ENCODE results near the gene LITAF.
"Not testable (repeated sequence)": the region's sequence is repeated elsewhere in the genome, so short reads cannot be mapped to it uniquely, and the experiment has no call there.

Gene LITAF

DNA sequence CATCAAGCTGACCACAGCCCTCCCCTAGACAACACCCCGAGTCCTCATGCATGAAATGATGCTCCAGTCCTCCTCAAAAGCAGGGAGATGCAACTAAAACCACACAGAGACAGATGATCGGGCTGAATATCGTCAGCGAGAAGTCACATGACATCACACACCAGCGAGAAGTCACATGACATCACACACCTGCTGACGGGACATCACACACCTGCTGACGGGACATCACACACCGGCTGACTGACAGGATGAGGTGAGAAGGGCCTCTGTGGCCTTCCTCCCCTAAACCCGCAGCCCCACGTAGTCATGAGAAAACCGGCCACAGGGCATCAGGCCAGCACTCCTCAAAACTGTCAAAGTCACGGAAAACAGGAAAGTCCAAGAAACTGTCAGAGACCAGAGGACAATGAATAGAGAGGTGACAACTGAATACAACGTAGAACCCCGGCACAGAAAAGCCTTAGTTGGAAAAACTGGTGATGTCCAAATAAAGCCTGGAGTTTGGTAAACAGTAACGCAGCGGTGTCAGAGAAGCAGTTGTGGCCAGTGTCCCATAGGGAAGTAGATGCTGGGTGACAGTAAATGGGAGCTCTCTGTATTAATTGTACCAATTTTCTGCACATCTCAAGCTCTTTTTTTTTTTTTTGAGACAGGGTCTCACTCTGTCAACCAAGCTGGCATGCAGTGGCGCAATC lies 14.3 kb downstream of the LITAF start:
- no peak for DNase-seq (ENCODE audit: low spot score)

DNA sequence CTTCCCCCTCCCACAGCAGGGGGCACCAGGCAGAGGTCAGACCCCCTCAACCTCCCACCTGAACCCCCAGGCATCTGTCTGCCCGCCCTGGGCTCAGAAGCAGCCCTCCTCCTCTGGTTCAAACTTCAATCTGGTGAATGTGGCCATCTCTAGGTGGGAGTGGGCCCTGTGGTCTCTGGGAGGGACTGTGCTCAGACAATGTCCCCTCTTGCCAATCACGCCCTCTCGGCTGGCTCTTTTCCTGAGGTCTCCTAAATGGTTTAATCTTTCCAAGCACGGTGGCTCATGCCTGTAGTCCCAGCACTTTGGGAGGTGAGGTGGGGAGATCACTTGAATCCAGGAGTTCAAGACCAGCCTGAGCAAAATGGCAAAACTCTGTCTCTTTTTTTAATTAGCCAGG lies 15.2 kb downstream of the LITAF start:
- DNase-seq (ENCODE audit: low spot score): no peak

DNA sequence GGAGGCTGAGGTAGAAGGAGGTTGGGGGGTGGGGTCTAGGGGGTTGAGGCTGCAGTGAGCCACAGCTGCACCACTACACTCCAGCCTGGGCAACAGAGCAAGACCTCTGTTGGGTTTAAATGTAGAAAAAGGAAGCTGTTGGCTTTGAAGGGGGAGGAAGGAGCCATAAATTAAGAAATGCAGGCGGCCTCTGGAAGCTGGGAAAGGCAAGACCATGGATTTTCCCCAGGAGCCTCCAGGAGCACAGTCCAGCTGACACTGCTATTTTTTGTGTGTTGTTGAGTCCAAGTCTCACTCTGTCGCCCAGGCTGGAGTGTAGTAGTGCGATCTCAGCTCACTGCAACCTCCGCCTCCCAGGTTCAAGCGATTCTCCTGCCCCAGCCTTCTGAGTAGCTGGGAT lies 15.9 kb downstream of the LITAF start:
- DNase-seq (ENCODE audit: low spot score): no peak

DNA sequence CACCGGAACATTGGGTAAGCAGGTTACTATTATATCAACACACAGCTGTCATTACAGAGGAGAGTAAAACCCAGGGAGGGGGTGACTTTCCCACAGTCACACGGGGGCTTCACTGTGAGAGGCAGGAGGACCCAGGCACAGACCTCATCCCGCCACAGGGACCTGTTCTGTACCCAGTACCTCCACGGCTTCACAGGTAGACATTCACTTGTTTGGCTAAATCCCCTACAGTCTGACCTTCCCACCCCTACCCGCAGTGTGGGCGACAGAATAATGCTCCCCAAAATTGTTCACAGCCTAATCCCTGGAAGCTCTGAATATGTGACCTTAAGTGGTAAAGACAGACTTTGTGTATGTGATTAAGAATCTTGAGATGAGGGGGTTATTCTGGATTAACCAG lies 16.5 kb downstream of the LITAF start:
- DNase-seq (ENCODE audit: low spot score): no peak

DNA sequence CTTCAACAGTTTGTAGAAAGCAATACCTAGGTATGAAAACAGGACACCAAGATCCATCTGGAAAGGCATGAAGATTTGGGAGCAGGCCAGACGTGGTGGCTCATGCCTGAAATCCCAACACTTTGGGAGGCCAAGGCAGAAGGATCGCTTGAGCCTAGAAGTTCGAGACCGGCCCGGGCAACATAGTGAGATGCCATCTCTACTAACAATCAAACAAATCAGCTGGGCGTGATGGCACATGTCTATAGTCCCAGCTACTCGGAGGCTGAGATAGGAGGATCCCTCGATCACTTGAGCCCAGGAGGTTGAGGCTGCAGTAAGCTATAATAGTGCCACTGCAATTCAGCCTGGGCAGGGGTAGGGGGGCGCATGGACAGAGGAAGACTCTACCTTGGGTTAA lies 20.3 kb downstream of the LITAF start:
- DNase-seq (ENCODE audit: low spot score): no peak

DNA sequence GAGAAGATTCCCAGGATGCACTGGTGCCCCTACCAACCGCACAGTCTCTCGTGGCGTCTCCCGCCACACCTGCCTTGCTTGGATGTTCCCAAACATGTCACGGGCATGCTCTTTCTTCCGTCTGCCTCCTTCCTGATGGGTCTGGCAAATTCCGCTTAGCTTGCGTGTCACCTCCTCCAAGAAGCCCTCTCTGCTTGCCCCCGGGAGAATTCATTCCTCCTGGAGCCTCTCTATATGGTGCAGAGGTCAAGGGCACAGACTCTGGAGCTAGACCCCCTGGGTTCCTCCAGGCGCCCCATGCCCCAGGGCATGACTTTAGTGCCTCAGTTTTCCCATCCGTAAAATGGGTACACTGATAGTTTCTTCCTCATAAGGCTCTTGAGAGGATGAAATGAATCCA lies 21.1 kb downstream of the LITAF start:
- no peak for DNase-seq (ENCODE audit: low spot score)

DNA sequence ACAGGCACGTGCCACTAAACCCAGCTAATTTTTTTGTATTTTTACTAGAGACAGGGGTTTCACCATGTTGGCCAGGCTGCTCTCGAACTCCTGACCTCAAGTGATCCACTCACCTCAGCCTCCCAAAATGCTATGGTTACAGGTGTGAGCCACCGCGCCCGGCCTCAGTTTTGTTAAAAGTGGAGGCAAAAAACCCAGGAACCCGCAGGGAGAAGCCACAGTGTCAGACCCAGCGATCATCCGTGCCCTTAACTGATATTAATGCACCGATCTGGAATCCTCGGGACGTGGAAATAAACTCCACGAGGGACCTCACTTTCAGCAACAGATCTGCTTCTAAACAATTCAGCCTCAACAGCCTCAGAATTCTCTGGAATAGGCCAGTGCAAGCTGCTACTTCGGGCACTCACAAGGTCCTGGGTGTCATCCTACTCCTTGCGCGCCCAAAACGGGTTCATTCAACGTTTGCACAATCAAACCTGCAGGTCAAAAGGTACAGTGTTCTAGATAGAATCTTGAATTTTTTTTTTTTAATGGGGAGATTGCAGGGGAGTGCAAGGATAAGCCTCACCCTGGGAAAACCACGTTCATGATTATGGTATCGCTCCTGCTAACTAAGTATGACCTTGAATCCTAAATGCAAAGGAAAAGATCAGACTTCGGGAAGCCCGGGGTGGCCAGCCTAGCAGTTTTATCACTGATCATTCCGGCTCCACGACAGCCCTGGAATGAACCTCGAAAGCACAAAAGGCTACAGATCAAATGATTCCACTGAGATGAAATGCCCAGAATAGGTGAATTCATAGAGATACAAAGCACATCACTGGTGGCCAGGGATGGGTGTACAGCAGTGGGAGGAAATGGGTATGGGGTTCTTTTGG lies 22.4 kb downstream of the LITAF start:
- DNase-seq (ENCODE audit: low spot score): no peak

DNA sequence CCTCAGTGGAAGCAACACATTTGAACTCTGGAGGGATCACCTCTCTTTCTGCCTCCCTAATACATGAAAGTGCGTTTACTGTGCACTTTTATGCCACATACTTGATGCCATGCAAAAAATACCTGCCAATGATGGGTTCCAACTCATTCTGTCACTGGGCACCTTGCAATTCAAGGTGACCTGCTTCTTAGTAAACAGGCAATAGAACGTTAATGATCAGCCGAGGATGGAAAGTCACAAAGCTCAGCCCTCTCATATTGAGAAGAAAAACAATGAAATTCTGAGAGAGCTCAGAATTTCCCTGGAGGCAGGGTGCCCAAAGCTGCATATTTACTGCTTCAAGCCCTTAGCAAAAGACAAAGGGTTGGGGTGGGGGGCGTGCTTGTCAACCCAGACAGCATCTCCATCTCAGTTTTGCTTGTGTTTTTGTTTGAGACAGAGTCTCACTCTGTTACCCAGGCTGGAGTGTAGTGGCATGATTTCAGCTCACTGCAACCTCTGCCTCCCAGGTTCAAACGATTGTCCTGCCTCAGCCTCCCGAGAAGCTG lies 23.2 kb downstream of the LITAF start:
- no peak for DNase-seq (ENCODE audit: low spot score)

DNA sequence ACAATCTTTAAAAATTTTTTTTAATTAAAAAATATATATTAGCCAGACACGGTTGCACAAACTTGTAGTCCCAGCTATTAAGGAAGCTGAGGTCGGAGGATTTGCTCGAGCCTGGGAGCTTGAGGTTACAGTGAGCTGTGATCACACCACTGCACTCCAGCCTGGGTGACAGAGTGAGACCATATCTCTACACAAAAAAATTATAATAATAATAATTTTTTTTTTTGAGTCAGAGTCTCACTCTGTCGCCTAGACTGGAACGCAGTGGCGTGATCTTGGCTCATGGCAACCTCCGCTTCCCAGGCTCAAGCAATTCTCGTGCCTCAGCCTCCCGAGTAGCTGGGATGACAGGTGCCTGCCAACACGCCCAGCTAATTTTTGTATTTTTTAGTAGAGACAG lies 23.8 kb downstream of the LITAF start:
- no peak for DNase-seq (ENCODE audit: low spot score)

DNA sequence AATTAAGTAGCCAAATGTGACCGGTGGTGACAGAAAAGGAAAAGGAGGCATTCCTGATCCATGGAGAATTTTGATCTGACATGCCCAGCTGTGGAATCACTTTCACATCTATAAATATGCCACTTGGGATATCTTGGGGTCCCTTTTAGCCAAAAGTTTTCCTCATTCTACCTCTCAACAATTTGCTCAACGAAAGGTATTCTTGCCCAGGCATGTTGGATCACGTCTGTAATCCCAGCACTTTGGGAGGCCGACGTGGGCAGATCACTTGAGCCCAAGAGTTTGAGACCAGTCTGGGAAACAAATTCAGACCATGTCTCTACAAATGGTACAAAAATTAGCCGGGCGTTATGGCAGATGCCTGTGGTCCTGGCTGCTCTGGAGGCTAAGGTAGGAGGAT lies 24.3 kb downstream of the LITAF start:
- no peak for DNase-seq (ENCODE audit: low spot score)

DNA sequence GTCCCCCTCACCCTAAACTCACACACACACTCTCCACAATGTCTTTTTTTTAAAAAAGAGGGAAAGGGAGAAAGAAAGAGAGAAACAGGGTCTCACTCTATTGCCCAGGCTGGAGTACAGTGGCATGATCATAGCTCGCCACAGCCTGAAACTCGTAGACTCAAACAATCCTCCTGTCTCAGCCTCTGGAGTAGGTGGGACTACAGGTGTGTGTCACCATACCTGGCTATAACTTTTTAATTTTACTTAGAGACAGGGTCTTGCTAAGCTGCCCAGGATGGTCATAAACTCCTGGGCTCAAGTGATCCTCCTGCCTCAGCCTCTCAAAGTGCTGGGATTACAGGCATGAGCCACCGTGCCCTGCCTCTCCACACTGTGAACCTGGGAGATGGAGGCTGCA lies 24.9 kb downstream of the LITAF start:
- DNase-seq (ENCODE audit: low spot score): no peak

DNA sequence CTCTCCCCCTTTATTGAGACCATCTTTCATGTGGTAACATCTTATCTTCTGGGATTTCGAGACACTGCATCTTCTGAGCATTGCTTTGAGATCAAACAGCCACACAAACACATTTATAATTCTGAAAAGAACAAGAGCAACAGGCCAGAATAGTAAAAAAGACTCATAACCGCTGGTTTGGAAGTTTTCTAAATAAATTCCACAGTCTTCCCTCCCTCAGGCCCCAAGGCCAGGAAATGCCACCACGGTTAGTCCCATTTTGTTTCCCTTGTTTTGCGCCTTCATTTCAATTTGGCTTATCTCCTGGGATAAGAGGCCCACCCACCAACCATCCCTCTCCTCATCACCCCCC lies 25.3 kb downstream of the LITAF start:
- no peak for DNase-seq (ENCODE audit: low spot score)

DNA sequence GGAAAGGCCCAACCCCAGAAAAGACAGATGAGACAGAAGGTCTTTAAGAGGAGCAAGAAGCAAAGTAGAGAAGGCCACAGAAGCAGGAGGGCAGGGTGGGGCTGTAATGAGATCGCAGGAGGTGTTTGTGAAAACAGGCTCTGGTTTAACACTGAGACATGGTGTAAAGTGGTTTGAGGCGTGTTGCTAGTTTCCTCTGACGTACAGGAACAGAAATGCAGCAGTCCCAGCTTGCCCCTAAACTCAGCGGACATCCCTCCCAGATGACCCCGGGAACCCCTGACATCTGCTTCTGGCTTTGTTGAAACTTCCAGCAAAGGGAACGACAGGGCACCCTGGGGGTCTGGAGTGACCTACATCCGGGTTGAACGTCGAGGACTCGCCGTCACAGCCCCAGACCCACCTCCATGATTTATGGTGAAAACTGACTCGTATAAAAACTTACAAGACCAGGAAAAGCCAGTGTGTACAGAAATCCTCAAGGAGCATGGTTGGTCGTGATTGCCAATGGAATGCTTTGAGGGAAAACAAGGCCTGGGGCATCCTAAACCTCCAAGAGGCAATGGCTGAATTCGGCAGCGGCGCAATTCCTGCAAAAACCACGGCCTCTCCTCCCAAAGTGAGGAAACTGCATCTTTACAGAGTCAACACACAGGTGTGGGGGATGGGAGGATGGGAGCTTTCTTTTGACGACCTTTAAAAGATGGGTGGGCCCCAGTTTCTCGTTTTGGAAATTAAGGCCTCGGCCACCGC lies 25.8 kb downstream of the LITAF start:
- no peak for DNase-seq (ENCODE audit: low spot score)

DNA sequence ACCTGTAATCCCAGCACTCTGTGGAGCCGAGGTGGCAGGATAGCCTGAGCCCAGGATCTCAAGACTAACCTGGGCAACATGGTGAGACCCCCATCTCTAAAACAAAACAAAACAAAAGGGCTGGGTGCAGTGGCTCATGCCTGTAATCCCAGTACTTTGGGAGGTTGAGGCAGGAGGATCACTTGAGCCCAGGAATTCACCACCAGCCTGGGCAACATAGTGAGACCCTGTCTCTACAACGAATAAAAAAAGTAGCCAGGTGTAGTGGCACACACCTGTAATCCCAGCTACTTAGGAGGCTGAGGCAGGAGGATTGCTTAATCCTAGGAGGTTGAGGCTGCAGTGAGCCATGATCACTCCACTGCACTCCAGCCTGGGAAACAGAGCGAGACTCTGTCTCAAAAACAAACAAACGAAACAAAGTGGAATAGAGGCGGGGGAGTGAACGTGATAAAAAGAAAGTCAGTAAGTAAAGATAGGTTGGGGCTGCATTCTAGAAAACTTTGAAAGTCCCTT lies 28.4 kb downstream of the LITAF start:
- not testable (repeated sequence) for DNase-seq (ENCODE audit: low spot score)

DNA sequence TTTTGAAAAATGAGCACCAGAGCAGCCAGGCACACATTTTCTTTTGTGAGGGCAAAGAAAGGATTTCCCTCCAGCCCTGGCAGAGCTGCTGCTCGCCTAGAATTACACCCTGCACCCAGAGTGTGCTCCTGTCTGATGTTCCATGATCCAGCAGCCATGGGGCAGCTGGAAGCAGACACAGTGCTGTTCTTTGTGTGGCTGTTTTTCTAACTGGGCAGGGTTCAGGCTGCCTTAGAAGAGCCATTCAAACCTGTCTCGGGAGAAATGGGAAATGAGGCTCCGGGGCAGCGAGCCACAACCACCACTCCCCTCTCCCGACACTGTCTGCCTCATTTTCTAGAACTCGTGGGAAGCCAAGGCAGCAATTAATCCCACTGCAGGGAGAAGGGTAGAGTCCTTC lies 28.9 kb downstream of the LITAF start:
- DNase-seq (ENCODE audit: low spot score): no peak

DNA sequence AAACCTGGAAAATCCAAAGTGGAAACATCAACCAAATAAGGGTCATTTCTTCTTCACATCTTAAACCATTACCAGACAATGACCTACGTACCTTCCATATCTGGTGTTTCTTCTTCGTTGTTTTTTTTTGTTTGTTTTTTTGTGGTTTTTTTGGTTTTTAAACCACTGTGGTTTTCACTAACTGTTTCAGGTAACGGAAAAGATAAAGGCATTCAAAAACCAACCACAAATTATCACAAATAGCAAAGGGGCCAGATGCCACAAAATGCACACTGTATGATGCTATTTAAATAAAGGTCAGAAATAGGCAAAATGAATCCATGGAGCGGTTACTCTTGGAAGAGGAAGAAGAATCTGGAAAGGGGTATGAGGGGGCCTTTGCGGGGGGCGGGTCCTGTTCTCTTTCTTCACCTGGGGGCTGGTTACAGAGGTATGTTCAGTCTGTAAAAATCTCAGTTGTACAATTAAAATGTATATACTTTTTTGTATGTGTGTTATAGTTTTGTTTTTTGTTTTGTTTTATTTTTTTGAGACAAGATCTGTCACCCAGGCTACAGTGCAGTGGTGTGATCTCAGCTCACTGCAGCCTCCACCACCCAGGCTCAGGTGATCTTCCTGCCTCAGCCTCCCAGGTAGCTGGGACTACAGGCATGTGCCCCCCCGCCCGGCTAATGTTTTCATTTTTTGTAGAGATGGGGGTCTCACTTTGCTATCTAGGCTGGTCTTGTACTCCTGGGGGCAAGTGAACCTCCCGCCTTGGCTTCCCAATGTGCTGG lies 29.6 kb downstream of the LITAF start:
- no peak for DNase-seq (ENCODE audit: low spot score)

DNA sequence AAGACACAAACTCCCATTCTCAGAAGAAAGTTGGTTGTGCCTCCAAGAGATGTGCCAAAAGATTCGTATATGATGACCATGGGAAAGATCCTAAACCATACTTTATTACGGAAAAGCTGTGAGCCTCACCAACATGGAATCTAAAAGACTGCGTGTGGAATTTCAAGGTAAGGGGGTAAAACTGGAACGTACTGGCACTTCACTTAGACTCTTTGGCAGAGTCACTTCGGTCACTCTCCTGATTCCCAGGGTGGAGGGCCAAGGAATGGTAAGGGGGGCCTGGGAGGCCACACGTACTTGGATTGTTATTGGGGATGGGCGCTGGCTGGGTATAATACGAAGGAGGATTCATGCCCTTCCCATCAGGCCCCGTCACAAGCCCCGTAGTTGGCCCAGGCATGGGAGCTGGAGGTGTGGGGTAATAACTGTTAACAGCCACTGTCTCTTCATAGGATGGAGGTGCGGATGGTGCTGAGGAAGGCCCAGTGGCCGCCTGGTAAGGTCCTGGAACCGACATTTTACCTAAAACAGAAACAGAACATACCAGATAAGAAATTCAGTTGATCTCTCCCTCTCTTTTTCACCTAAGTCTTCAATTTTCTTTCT lies 30.4 kb downstream of the LITAF start:
- no peak for DNase-seq (ENCODE audit: low spot score)

DNA sequence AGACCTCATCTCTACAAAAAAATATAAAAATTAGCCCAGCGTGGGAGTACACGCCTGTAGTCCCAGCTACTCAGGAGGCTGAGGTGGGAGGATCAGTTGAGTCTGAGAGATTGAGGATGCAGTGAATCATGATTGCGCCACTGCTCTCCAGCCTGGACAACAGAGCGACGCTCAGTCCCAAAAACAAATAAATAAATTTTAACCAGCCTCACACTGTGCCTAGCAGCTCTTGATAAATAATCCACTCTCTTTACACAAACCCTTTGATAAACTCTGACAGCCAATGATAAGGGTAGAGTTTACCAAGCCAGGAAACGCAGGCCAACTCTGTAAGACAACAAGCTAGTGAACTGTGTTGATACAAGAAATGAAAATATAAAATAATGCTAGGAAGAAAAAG lies 32.7 kb downstream of the LITAF start:
- no peak for DNase-seq (ENCODE audit: low spot score)

DNA sequence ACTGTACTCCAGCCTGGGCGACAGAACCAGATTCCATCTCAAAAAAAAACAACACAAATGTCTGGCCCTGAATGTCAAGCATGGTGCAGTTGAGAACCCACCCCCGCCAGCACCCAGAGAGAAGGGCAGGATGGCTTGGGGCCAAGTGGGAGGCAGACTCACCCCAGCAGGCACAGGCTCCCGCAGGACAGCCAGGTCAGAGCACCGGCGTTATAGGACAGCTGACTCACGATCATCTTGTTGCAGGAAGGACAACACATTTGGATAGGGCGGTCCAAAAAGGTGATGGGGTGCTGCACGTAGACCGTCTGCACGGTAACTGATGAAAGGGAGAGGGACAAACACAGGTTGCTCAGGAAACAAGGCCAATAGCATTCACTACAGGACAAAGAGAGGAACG lies 33.3 kb downstream of the LITAF start:
- DNase-seq (ENCODE audit: low spot score): no peak

DNA sequence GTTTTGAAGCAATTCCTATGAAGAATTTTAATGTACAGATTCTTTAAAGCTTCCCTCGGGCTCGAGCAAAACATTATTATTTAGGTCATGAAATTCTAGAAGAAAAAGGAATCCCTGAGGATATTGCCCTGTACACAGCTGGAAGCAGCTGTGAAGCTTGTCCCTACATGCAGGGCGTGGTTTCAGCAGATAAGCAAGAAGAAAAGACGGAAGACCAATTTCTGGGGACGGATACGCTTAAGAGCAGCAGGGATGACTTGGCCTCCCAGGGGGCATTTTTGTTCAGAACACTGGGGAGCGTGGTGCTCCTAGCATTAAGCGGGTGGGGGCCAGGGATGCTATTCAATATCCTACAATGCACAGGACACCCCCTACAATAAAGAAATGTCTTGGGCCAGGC lies 34.3 kb downstream of the LITAF start:
- DNase-seq (ENCODE audit: low spot score): no peak

DNA sequence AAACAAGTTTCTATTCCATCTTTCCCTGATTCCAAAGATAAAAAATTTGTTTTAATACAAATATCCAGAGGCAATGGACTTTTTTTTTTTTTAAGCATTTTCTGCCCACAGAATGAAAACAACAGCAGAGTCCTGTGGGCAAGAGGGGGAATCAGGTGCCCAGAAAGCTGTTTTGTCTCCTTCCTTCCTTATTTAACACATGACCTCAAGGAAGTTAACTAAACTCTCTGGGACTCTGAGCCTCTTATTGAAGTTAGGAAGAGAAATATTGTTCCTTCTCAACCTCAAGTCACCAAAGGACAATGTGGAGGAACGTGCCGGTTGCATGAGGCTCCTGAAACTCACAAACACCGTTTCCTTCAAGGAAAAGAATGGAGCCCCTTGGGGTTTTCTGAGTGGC lies 34.9 kb downstream of the LITAF start:
- no peak for DNase-seq (ENCODE audit: low spot score)
